ENCODE results near the gene ARSJ.
A peak's percentile ranks its signal among the peaks of the same experiment; 100 is the strongest.

The ARSJ gene

GRCh38 chr4:113878668-113879067, 100.8 kb downstream of the ARSJ start:
- no peaks in the 10 kb centered on the region for H3K36me3 ChIP-seq (ENCODE audit: insufficient read depth, low read length)
- H3K27me3 ChIP-seq (ENCODE audit: insufficient read depth, low read length, poor library complexity, severe bottlenecking): no peaks in the 10 kb centered on the region
- no peaks in the 10 kb centered on the region for H3K4me1 ChIP-seq (ENCODE audit: insufficient read depth, low read length, poor library complexity, severe bottlenecking)
- H3K79me2 ChIP-seq (ENCODE audit: insufficient read depth, low read length): no peaks in the 10 kb centered on the region
- TF ChIP-seq EZH2phosphoT487 (IDR thresholded peaks at IDR 0.05; ENCODE audit: borderline replicate concordance) (no peak), CTCF (conservative IDR thresholded peaks at IDR 0.05; ENCODE audit: low read length) (peak; percentile 58)
- H2AFZ ChIP-seq (ENCODE audit: low read length): no peak overlapping the region; the same call in 1 of the 2 replicates
- H3F3A ChIP-seq (ENCODE audit: low read depth): no peaks in the 10 kb centered on the region
- H3K9me2 ChIP-seq (replicated peaks; ENCODE audit: low read depth, low read length): no peaks in the 10 kb centered on the region
- H4K20me1 ChIP-seq (ENCODE audit: insufficient read depth, low read length, poor library complexity, severe bottlenecking): no peaks in the 10 kb centered on the region
- no peak overlapping the region for H3K9ac ChIP-seq (ENCODE audit: low read depth, low read length, poor library complexity, severe bottlenecking)
- H3K4me3 ChIP-seq (ENCODE audit: low read length, poor library complexity, severe bottlenecking): no peak overlapping the region
- no peaks in the 10 kb centered on the region for H3K9me3 ChIP-seq (ENCODE audit: insufficient read depth, low read depth, low read length)
- no peak overlapping the region for H3K4me2 ChIP-seq (ENCODE audit: low read depth, low read length, poor library complexity, severe bottlenecking)

- H3F3A ChIP-seq (ENCODE audit: low read depth): no peaks in the 10 kb centered on the region
- H2AFZ ChIP-seq (ENCODE audit: low read length): no peak overlapping the region
- H3K36me3 ChIP-seq (ENCODE audit: insufficient read depth, low read length): no peaks in the 10 kb centered on the region
- H3K4me3 ChIP-seq (ENCODE audit: low read length, poor library complexity, severe bottlenecking): no peak overlapping the region
- no peak for TF ChIP-seq CTCF (conservative IDR thresholded peaks at IDR 0.05; ENCODE audit: low read length)
- no peak for TF ChIP-seq EZH2phosphoT487 (IDR thresholded peaks at IDR 0.05; ENCODE audit: borderline replicate concordance)
- H3K4me2 ChIP-seq (ENCODE audit: low read depth, low read length, poor library complexity, severe bottlenecking): no peak overlapping the region
- H3K27me3 ChIP-seq (ENCODE audit: insufficient read depth, low read length, poor library complexity, severe bottlenecking): no peaks in the 10 kb centered on the region
- no peak overlapping the region for H3K9ac ChIP-seq (ENCODE audit: low read depth, low read length, poor library complexity, severe bottlenecking)
- H3K9me2 ChIP-seq (replicated peaks; ENCODE audit: low read depth, low read length): no peaks in the 10 kb centered on the region
- no peaks in the 10 kb centered on the region for H4K20me1 ChIP-seq (ENCODE audit: insufficient read depth, low read length, poor library complexity, severe bottlenecking)
- no peaks in the 10 kb centered on the region for H3K79me2 ChIP-seq (ENCODE audit: insufficient read depth, low read length)
- H3K9me3 ChIP-seq (ENCODE audit: insufficient read depth, low read depth, low read length): no peaks in the 10 kb centered on the region
- H3K4me1 ChIP-seq (ENCODE audit: insufficient read depth, low read length, poor library complexity, severe bottlenecking): no peaks in the 10 kb centered on the region
Measured at GRCh38 chr4:113874480-113874879, 105.0 kb downstream of the ARSJ start.

GRCh38 chr4:113873508-113873907, 105.9 kb downstream of the ARSJ start:
- Histone ChIP-seq H3K9ac (ENCODE audit: low read depth, low read length, poor library complexity, severe bottlenecking) (no peak overlapping the region), H3K4me1 (ENCODE audit: insufficient read depth, low read length, poor library complexity, severe bottlenecking) (no peaks in the 10 kb centered on the region), H3K4me2 (ENCODE audit: low read depth, low read length, poor library complexity, severe bottlenecking) (no peak overlapping the region), H2AFZ (ENCODE audit: low read length) (no peak overlapping the region), H4K20me1 (ENCODE audit: insufficient read depth, low read length, poor library complexity, severe bottlenecking) (no peaks in the 10 kb centered on the region), H3K79me2 (ENCODE audit: insufficient read depth, low read length) (no peaks in the 10 kb centered on the region), H3K4me3 (ENCODE audit: low read length, poor library complexity, severe bottlenecking) (no peak overlapping the region), H3K27me3 (ENCODE audit: insufficient read depth, low read length, poor library complexity, severe bottlenecking) (no peaks in the 10 kb centered on the region), H3K9me3 (ENCODE audit: insufficient read depth, low read depth, low read length) (no peaks in the 10 kb centered on the region), H3F3A (ENCODE audit: low read depth) (no peaks in the 10 kb centered on the region), H3K36me3 (ENCODE audit: insufficient read depth, low read length) (no peaks in the 10 kb centered on the region), H3K9me2 (replicated peaks; ENCODE audit: low read depth, low read length) (no peaks in the 10 kb centered on the region)
- TF ChIP-seq EZH2phosphoT487 (IDR thresholded peaks at IDR 0.05; ENCODE audit: borderline replicate concordance) (no peak), CTCF (conservative IDR thresholded peaks at IDR 0.05; ENCODE audit: low read length) (no peak)
